SU-DHL-6 (cell line): ENCODE measurements around the gene YEATS4.

Source experiments
- EZH2phosphoT487 ChIP-seq: fragments of 200-600 bp; sonication (generic), shearing (Covaris generic); conservative IDR thresholded peaks from 2 replicates; pipeline ENCODE4 v1.6.1; 2018; ENCODE audit warnings: mild to moderate bottlenecking, antibody characterized with exemption, low read length, moderate library complexity, mixed read lengths
- TF ChIP-seq, protein P1 (sequence below): fragments of 200-600 bp; sonication (generic); IDR thresholded peaks from one replicate; pipeline ENCODE4 v1.5.1; 2017; ENCODE audit warnings: antibody characterized with exemption, mild to moderate bottlenecking, low read length, moderate library complexity; ENCODE audit not compliant: insufficient read depth, poor library complexity, severe bottlenecking

GRCh38 chr12:69419701-69420100 is 60.2 kb downstream of the YEATS4 start:
- TF ChIP-seq, protein P1, sequence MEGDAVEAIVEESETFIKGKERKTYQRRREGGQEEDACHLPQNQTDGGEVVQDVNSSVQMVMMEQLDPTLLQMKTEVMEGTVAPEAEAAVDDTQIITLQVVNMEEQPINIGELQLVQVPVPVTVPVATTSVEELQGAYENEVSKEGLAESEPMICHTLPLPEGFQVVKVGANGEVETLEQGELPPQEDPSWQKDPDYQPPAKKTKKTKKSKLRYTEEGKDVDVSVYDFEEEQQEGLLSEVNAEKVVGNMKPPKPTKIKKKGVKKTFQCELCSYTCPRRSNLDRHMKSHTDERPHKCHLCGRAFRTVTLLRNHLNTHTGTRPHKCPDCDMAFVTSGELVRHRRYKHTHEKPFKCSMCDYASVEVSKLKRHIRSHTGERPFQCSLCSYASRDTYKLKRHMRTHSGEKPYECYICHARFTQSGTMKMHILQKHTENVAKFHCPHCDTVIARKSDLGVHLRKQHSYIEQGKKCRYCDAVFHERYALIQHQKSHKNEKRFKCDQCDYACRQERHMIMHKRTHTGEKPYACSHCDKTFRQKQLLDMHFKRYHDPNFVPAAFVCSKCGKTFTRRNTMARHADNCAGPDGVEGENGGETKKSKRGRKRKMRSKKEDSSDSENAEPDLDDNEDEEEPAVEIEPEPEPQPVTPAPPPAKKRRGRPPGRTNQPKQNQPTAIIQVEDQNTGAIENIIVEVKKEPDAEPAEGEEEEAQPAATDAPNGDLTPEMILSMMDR: no peak
- TF ChIP-seq EZH2phosphoT487: no peak
